ENCODE data around the gene PLEKHA6. TPM values are rescaled to one million over a fixed set of nuclear protein-coding genes. Genes with fewer than 3 reads are reported as not detected.
A peak's percentile ranks its signal among the peaks of the same experiment; 100 is the strongest.

The PLEKHA6 gene
- polyA plus RNA-seq, 1 donor from 2014 or later = 22.6 TPM

GRCh38 chr1:204349602-204350001 lies 10.1 kb downstream of the PLEKHA6 start:
- Histone ChIP-seq H3K27ac (ENCODE audit: low read length) (peak overlapping the region; percentile 88), H3K4me2 (ENCODE audit: low read length) (no peak overlapping the region), H3K79me2 (replicated peaks; ENCODE audit: insufficient read depth, low read length) (peaks cover 77% of the 10 kb centered on the region), H3K27me3 (ENCODE audit: insufficient read depth, low read depth, low read length) (peaks cover 8% of the 10 kb centered on the region), H3F3A (ENCODE audit: insufficient read depth, low read length, poor library complexity, severe bottlenecking) (peaks cover 5% of the 10 kb centered on the region), H3K9me3 (ENCODE audit: low read length) (no peaks in the 10 kb centered on the region), H4K20me1 (ENCODE audit: insufficient read depth) (no peaks in the 10 kb centered on the region), H3K9me2 (ENCODE audit: insufficient read depth, low read length) (no peaks in the 10 kb centered on the region), H3K4me3 (ENCODE audit: low read length) (peak overlapping the region; percentile 67), H3K36me3 (ENCODE audit: insufficient read depth, low read length) (no peaks in the 10 kb centered on the region), H2AFZ (ENCODE audit: low read depth, low read length) (no peak overlapping the region), H3K9ac (ENCODE audit: low read length) (peak overlapping the region; percentile 69)
- TF ChIP-seq POLR2AphosphoS5 (IDR thresholded peaks at IDR 0.05) = no peak
- no peak for TF ChIP-seq EP300 (conservative IDR thresholded peaks at IDR 0.05; ENCODE audit: poor library complexity, severe bottlenecking)
- TF ChIP-seq SMC3 (conservative IDR thresholded peaks at IDR 0.05; ENCODE audit: poor library complexity) = no peak
- no peak for TF ChIP-seq RAD21 (conservative IDR thresholded peaks at IDR 0.05)
- TF ChIP-seq EZH2 (IDR thresholded peaks at IDR 0.05; ENCODE audit: borderline replicate concordance, insufficient read depth, low read length, poor library complexity, severe bottlenecking) = no peak
- TF ChIP-seq REST (IDR thresholded peaks at IDR 0.05; ENCODE audit: borderline replicate concordance) = no peak
- TF ChIP-seq MXI1 (conservative IDR thresholded peaks at IDR 0.05; ENCODE audit: poor library complexity, severe bottlenecking) = no peak
- no peak for TF ChIP-seq CTCF (IDR thresholded peaks at IDR 0.05; ENCODE audit: poor library complexity, severe bottlenecking)
- no peak for TF ChIP-seq TAF1 (IDR thresholded peaks at IDR 0.05; ENCODE audit: low read depth)

- H3K9me3 ChIP-seq (ENCODE audit: low read length) = no peaks in the 10 kb centered on the region
- peaks cover 3% of the 10 kb centered on the region for H4K20me1 ChIP-seq (ENCODE audit: insufficient read depth)
- peak overlapping the region; percentile 63 for H3K27ac ChIP-seq (ENCODE audit: low read length)
- no peak for TF ChIP-seq SMC3 (conservative IDR thresholded peaks at IDR 0.05; ENCODE audit: poor library complexity)
- peak; percentile 13 for TF ChIP-seq MXI1 (conservative IDR thresholded peaks at IDR 0.05; ENCODE audit: poor library complexity, severe bottlenecking)
- H3K4me2 ChIP-seq (ENCODE audit: low read length) = peak overlapping the region; percentile 48
- peak overlapping the region; percentile 55 for H3K9ac ChIP-seq (ENCODE audit: low read length)
- H2AFZ ChIP-seq (ENCODE audit: low read depth, low read length) = no peak overlapping the region
- H3F3A ChIP-seq (ENCODE audit: insufficient read depth, low read length, poor library complexity, severe bottlenecking) = peaks cover 5% of the 10 kb centered on the region
- H3K79me2 ChIP-seq (replicated peaks; ENCODE audit: insufficient read depth, low read length) = peaks cover 71% of the 10 kb centered on the region
- H3K4me3 ChIP-seq (ENCODE audit: low read length) = peak overlapping the region; percentile 67
- no peaks in the 10 kb centered on the region for H3K9me2 ChIP-seq (ENCODE audit: insufficient read depth, low read length)
- H3K27me3 ChIP-seq (ENCODE audit: insufficient read depth, low read depth, low read length) = peaks cover 12% of the 10 kb centered on the region
- no peaks in the 10 kb centered on the region for H3K36me3 ChIP-seq (ENCODE audit: insufficient read depth, low read length)
Observed at GRCh38 chr1:204348722-204349121, 11.0 kb downstream of the PLEKHA6 start.

Data from neural cell (in vitro differentiated cells).